ENCODE measurements around the gene MPO.

Gene MPO

GRCh38 chr17:58246104-58246740 lies 34.5 kb downstream of the MPO start:
- H3K36me3 ChIP-seq (ENCODE audit: control insufficient read depth in 1 of 2, insufficient read depth in 2 of 2, low read length in 2 of 2) = no peaks in the 10 kb centered on the region
- no peak overlapping the region for H3K9ac ChIP-seq (ENCODE audit: low read depth in 1 of 2, low read length in 2 of 2)
- no peaks in the 10 kb centered on the region for H3K9me3 ChIP-seq (ENCODE audit: control insufficient read depth in 1 of 2, low read length in 2 of 2)
- H3K4me1 ChIP-seq (ENCODE audit: control insufficient read depth in 1 of 2, insufficient read depth in 2 of 2, low read length in 2 of 2) = peaks cover 29 to 38% of the 10 kb centered on the region in 2 donors
- H3K27me3 ChIP-seq (ENCODE audit: control insufficient read depth in 1 of 2, insufficient read depth in 2 of 2, low read length in 2 of 2) = peaks cover 3 to 14% of the 10 kb centered on the region in 2 donors
- H3K4me3 ChIP-seq (ENCODE audit: low read depth in 1 of 2, low read length in 2 of 2) = peak overlapping the region in 1 of 2 donors; percentile 15
- H3K27ac ChIP-seq (ENCODE audit: low read depth, low read length) = no peak overlapping the region

- Histone ChIP-seq H3K27me3 (ENCODE audit: control insufficient read depth in 1 of 2, insufficient read depth in 2 of 2, low read length in 2 of 2) (peaks cover 3 to 13% of the 10 kb centered on the region in 2 donors), H3K9me3 (ENCODE audit: control insufficient read depth in 1 of 2, low read length in 2 of 2) (no peaks in the 10 kb centered on the region), H3K36me3 (ENCODE audit: control insufficient read depth in 1 of 2, insufficient read depth in 2 of 2, low read length in 2 of 2) (no peaks in the 10 kb centered on the region), H3K9ac (ENCODE audit: low read depth in 1 of 2, low read length in 2 of 2) (no peak overlapping the region), H3K4me1 (ENCODE audit: control insufficient read depth in 1 of 2, insufficient read depth in 2 of 2, low read length in 2 of 2) (peaks cover 29 to 38% of the 10 kb centered on the region in 2 donors), H3K27ac (ENCODE audit: low read depth, low read length) (no peak overlapping the region), H3K4me3 (ENCODE audit: low read depth in 1 of 2, low read length in 2 of 2) (no peak overlapping the region)
Measured at GRCh38 chr17:58245428-58246103, 35.2 kb downstream of the MPO start.

- Histone ChIP-seq H3K4me3 (ENCODE audit: low read depth in 1 of 2, low read length in 2 of 2) (no peak overlapping the region), H3K9ac (ENCODE audit: low read depth in 1 of 2, low read length in 2 of 2) (no peak overlapping the region), H3K27me3 (ENCODE audit: control insufficient read depth in 1 of 2, insufficient read depth in 2 of 2, low read length in 2 of 2) (peaks cover 3 to 8% of the 10 kb centered on the region in 2 donors), H3K36me3 (ENCODE audit: control insufficient read depth in 1 of 2, insufficient read depth in 2 of 2, low read length in 2 of 2) (no peaks in the 10 kb centered on the region), H3K9me3 (ENCODE audit: control insufficient read depth in 1 of 2, low read length in 2 of 2) (no peaks in the 10 kb centered on the region), H3K4me1 (ENCODE audit: control insufficient read depth in 1 of 2, insufficient read depth in 2 of 2, low read length in 2 of 2) (peaks cover 29 to 38% of the 10 kb centered on the region in 2 donors), H3K27ac (ENCODE audit: low read depth, low read length) (no peak overlapping the region)
Measured at GRCh38 chr17:58244963-58245362, 35.8 kb downstream of the MPO start.

- Histone ChIP-seq H3K9me3 (ENCODE audit: control insufficient read depth in 1 of 2, low read length in 2 of 2) (no peaks in the 10 kb centered on the region), H3K4me3 (ENCODE audit: low read depth in 1 of 2, low read length in 2 of 2) (no peak overlapping the region), H3K4me1 (ENCODE audit: control insufficient read depth in 1 of 2, insufficient read depth in 2 of 2, low read length in 2 of 2) (peaks cover 12 to 18% of the 10 kb centered on the region in 2 donors), H3K36me3 (ENCODE audit: control insufficient read depth in 1 of 2, insufficient read depth in 2 of 2, low read length in 2 of 2) (no peaks in the 10 kb centered on the region), H3K9ac (ENCODE audit: low read depth in 1 of 2, low read length in 2 of 2) (no peak overlapping the region), H3K27ac (ENCODE audit: low read depth, low read length) (no peak overlapping the region), H3K27me3 (ENCODE audit: control insufficient read depth in 1 of 2, insufficient read depth in 2 of 2, low read length in 2 of 2) (peaks cover 5 to 10% of the 10 kb centered on the region in 2 donors)
Measured at GRCh38 chr17:58242171-58242784, 38.5 kb downstream of the MPO start.

GRCh38 chr17:58239987-58240386 lies 40.7 kb downstream of the MPO start:
- no peaks in the 10 kb centered on the region for H3K36me3 ChIP-seq (ENCODE audit: control insufficient read depth in 1 of 2, insufficient read depth in 2 of 2, low read length in 2 of 2)

GRCh38 chr17:58238147-58238634 lies 42.5 kb downstream of the MPO start, which contains the start of gene LPO:
Gene LPO (plus strand): TSS chr17:58238584. CDS start chr17:58242980, 4,396 bp downstream.
- Histone ChIP-seq H3K9me3 (ENCODE audit: control insufficient read depth in 1 of 2, low read length in 2 of 2) (no peaks in the 10 kb centered on the region), H3K4me3 (ENCODE audit: low read depth in 1 of 2, low read length in 2 of 2) (no peak within 1 kb of the TSS), H3K4me1 (ENCODE audit: control insufficient read depth in 1 of 2, insufficient read depth in 2 of 2, low read length in 2 of 2) (no peaks in the 10 kb centered on the region), H3K27me3 (ENCODE audit: control insufficient read depth in 1 of 2, insufficient read depth in 2 of 2, low read length in 2 of 2) (peaks cover 12 to 14% of the 10 kb centered on the region in 2 donors), H3K27ac (ENCODE audit: low read depth, low read length) (no peak within 1 kb of the TSS), H3K9ac (ENCODE audit: low read depth in 1 of 2, low read length in 2 of 2) (no peak within 1 kb of the TSS), H3K36me3 (ENCODE audit: control insufficient read depth in 1 of 2, insufficient read depth in 2 of 2, low read length in 2 of 2) (no peaks in the 10 kb centered on the region)

More at GRCh38 chr17:58239987-58240386, 40.7 kb downstream of the MPO start:
- Histone ChIP-seq H3K27ac (ENCODE audit: low read depth, low read length) (no peak overlapping the region), H3K4me1 (ENCODE audit: control insufficient read depth in 1 of 2, insufficient read depth in 2 of 2, low read length in 2 of 2) (peaks cover 0 to 2% of the 10 kb centered on the region in 2 donors), H3K9me3 (ENCODE audit: control insufficient read depth in 1 of 2, low read length in 2 of 2) (no peaks in the 10 kb centered on the region), H3K4me3 (ENCODE audit: low read depth in 1 of 2, low read length in 2 of 2) (no peak overlapping the region), H3K9ac (ENCODE audit: low read depth in 1 of 2, low read length in 2 of 2) (no peak overlapping the region), H3K27me3 (ENCODE audit: control insufficient read depth in 1 of 2, insufficient read depth in 2 of 2, low read length in 2 of 2) (peaks cover 7 to 12% of the 10 kb centered on the region in 2 donors)

- Histone ChIP-seq H3K27me3 (ENCODE audit: control insufficient read depth in 1 of 2, insufficient read depth in 2 of 2, low read length in 2 of 2) (peaks cover 10 to 21% of the 10 kb centered on the region in 2 donors), H3K9me3 (ENCODE audit: control insufficient read depth in 1 of 2, low read length in 2 of 2) (no peaks in the 10 kb centered on the region), H3K4me1 (ENCODE audit: control insufficient read depth in 1 of 2, insufficient read depth in 2 of 2, low read length in 2 of 2) (peaks cover 9 to 10% of the 10 kb centered on the region in 2 donors), H3K27ac (ENCODE audit: low read depth, low read length) (no peak overlapping the region), H3K9ac (ENCODE audit: low read depth in 1 of 2, low read length in 2 of 2) (no peak overlapping the region), H3K36me3 (ENCODE audit: control insufficient read depth in 1 of 2, insufficient read depth in 2 of 2, low read length in 2 of 2) (no peaks in the 10 kb centered on the region), H3K4me3 (ENCODE audit: low read depth in 1 of 2, low read length in 2 of 2) (no peak overlapping the region)
Measured at GRCh38 chr17:58236394-58236793, 44.3 kb downstream of the MPO start.

- H3K27ac ChIP-seq (ENCODE audit: low read depth, low read length) = no peak overlapping the region
- no peak overlapping the region for H3K9ac ChIP-seq (ENCODE audit: low read depth in 1 of 2, low read length in 2 of 2)
- H3K4me1 ChIP-seq (ENCODE audit: control insufficient read depth in 1 of 2, insufficient read depth in 2 of 2, low read length in 2 of 2) = peaks cover 9 to 14% of the 10 kb centered on the region in 2 donors
- no peak overlapping the region for H3K4me3 ChIP-seq (ENCODE audit: low read depth in 1 of 2, low read length in 2 of 2)
- no peaks in the 10 kb centered on the region for H3K9me3 ChIP-seq (ENCODE audit: control insufficient read depth in 1 of 2, low read length in 2 of 2)
- no peaks in the 10 kb centered on the region for H3K36me3 ChIP-seq (ENCODE audit: control insufficient read depth in 1 of 2, insufficient read depth in 2 of 2, low read length in 2 of 2)
- H3K27me3 ChIP-seq (ENCODE audit: control insufficient read depth in 1 of 2, insufficient read depth in 2 of 2, low read length in 2 of 2) = peaks cover 10 to 21% of the 10 kb centered on the region in 2 donors
Measured at GRCh38 chr17:58235821-58236220, 44.9 kb downstream of the MPO start.

GRCh38 chr17:58234512-58234911 lies 46.2 kb downstream of the MPO start:
- no peak overlapping the region for H3K9ac ChIP-seq (ENCODE audit: low read depth in 1 of 2, low read length in 2 of 2)
- H3K27ac ChIP-seq (ENCODE audit: low read depth, low read length) = no peak overlapping the region
- no peaks in the 10 kb centered on the region for H3K9me3 ChIP-seq (ENCODE audit: control insufficient read depth in 1 of 2, low read length in 2 of 2)
- no peak overlapping the region for H3K4me3 ChIP-seq (ENCODE audit: low read depth in 1 of 2, low read length in 2 of 2)
- no peaks in the 10 kb centered on the region for H3K36me3 ChIP-seq (ENCODE audit: control insufficient read depth in 1 of 2, insufficient read depth in 2 of 2, low read length in 2 of 2)
- peaks cover 10 to 21% of the 10 kb centered on the region in 2 donors for H3K27me3 ChIP-seq (ENCODE audit: control insufficient read depth in 1 of 2, insufficient read depth in 2 of 2, low read length in 2 of 2)
- H3K4me1 ChIP-seq (ENCODE audit: control insufficient read depth in 1 of 2, insufficient read depth in 2 of 2, low read length in 2 of 2) = peaks cover 9 to 14% of the 10 kb centered on the region in 2 donors

- Histone ChIP-seq H3K4me1 (ENCODE audit: control insufficient read depth in 1 of 2, insufficient read depth in 2 of 2, low read length in 2 of 2) (peaks cover 9 to 14% of the 10 kb centered on the region in 2 donors), H3K36me3 (ENCODE audit: control insufficient read depth in 1 of 2, insufficient read depth in 2 of 2, low read length in 2 of 2) (no peaks in the 10 kb centered on the region), H3K27ac (ENCODE audit: low read depth, low read length) (no peak overlapping the region), H3K27me3 (ENCODE audit: control insufficient read depth in 1 of 2, insufficient read depth in 2 of 2, low read length in 2 of 2) (peaks cover 3 to 16% of the 10 kb centered on the region in 2 donors), H3K9me3 (ENCODE audit: control insufficient read depth in 1 of 2, low read length in 2 of 2) (no peaks in the 10 kb centered on the region), H3K9ac (ENCODE audit: low read depth in 1 of 2, low read length in 2 of 2) (no peak overlapping the region), H3K4me3 (ENCODE audit: low read depth in 1 of 2, low read length in 2 of 2) (no peak overlapping the region)
Measured at GRCh38 chr17:58233543-58233942, 47.2 kb downstream of the MPO start.

Measured in duodenal mucosa (tissue), 2 donors.